ENCODE results near the gene GRXCR2.

DNA sequence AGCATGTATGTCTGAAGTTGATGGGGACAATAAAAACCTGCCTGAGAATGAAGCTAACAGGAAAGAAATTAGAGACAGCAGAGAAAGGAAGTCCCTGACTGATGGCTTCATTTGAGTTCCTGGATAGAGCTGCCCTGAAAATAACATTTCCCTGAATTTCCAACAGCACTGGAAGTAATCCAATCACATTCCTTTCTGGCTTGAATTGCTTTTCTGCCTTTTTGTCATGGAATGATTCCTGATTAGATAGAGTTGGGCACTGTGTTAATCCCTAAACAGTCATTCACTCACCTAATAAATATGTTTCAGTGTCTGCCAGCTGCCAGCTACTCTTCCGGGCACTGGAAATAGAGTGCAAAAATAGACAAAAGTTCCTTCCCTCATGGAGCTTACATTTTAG is 33.6 kb upstream of the GRXCR2 start:
- TF ChIP-seq, protein P1, sequence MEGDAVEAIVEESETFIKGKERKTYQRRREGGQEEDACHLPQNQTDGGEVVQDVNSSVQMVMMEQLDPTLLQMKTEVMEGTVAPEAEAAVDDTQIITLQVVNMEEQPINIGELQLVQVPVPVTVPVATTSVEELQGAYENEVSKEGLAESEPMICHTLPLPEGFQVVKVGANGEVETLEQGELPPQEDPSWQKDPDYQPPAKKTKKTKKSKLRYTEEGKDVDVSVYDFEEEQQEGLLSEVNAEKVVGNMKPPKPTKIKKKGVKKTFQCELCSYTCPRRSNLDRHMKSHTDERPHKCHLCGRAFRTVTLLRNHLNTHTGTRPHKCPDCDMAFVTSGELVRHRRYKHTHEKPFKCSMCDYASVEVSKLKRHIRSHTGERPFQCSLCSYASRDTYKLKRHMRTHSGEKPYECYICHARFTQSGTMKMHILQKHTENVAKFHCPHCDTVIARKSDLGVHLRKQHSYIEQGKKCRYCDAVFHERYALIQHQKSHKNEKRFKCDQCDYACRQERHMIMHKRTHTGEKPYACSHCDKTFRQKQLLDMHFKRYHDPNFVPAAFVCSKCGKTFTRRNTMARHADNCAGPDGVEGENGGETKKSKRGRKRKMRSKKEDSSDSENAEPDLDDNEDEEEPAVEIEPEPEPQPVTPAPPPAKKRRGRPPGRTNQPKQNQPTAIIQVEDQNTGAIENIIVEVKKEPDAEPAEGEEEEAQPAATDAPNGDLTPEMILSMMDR (optimal IDR thresholded peaks at IDR 0.05 in 1 of 3, IDR thresholded peaks at IDR 0.05 in 1 of 3, conservative IDR thresholded peaks at IDR 0.05 in 1 of 3; ENCODE audit: extremely low read depth in 1 of 3, insufficient read depth in 2 of 3, low read length in 3 of 3) = no peak
- no peak for TF ChIP-seq EZH2 (IDR thresholded peaks at IDR 0.05; ENCODE audit: low read length)
